Aorta (tissue), 4 donors: ENCODE results near the gene SUPT20H. TPM values are rescaled to one million over a fixed set of nuclear protein-coding genes. Genes with fewer than 3 reads are reported as not detected.

Source experiments
- polyA plus RNA-seq, 2 donors: library from polyadenylated mRNA; stranded (reverse); fragments of 200-250 nt; gene quantifications; one replicate each; pipeline ENCODE4 v1.2.3, GENCODE V29; 2013
- total RNA-seq, 2 donors: library from RNA; stranded (reverse); fragmentation: NEBNext Ultra II Directional; extraction: Animal tissue kit (Norgen Biotek cat#: 25700); gene quantifications; one replicate each; pipeline ENCODE4 v1.2.1, GENCODE V29; 2021
- donor health status: healthy with polysubstance abuse.
- donor health status: Bipolar disorder and iron deficiency.
- donor health status: DM: no; HTN: no; CAD: no.
- donor health status: DM: yes; HTN: yes; CAD: no.

The SUPT20H gene
- total and polyA plus RNA-seq, 4 donors: 11.4 to 65.1 (median 42.1) TPM

Other genes starting within 250 kb of the SUPT20H start
- gene RFXAP, start 240.5 kb downstream of the SUPT20H start, total RNA-seq: 1 to 10 TPM; 6.2 to 6.8 TPM
- gene RFXAP, start 240.5 kb downstream of the SUPT20H start, polyA plus RNA-seq: 1 to 10 TPM; 1.6 to 5.3 TPM
- 10 to 100 TPM; 48.9 to 50.8 TPM for gene SMAD9, start 139.4 kb downstream of the SUPT20H start, total RNA-seq
- 10 to 100 TPM in 1 of 2 donors, 1 to 10 TPM in 1; 8.3 to 12.8 TPM for gene SMAD9, start 139.4 kb downstream of the SUPT20H start, polyA plus RNA-seq
- 10 to 100 TPM; 23.4 to 27.6 TPM for gene ALG5, start 60.3 kb downstream of the SUPT20H start, total RNA-seq
- 10 to 100 TPM; 34.1 to 67.4 TPM for gene ALG5, start 60.3 kb downstream of the SUPT20H start, polyA plus RNA-seq
- gene EXOSC8, start 58.9 kb downstream of the SUPT20H start, total RNA-seq: 10 to 100 TPM; 24.8 to 28.0 TPM
- 10 to 100 TPM; 24.4 to 41.6 TPM for gene EXOSC8, start 58.9 kb downstream of the SUPT20H start, polyA plus RNA-seq
- gene CSNK1A1L, start 46.0 kb upstream of the SUPT20H start, total RNA-seq: not detected
- not detected for gene CSNK1A1L, start 46.0 kb upstream of the SUPT20H start, polyA plus RNA-seq